GM12801 (cell line): ENCODE results near the gene BICRAL.

ENCODE experiments used
- CTCF ChIP-seq: IDR thresholded peaks from one replicate; pipeline ENCODE4 v1.5.1; 2011; ENCODE audit warnings: control low read depth; ENCODE audit not compliant: insufficient read length; ENCODE audit errors: extremely low read depth

BICRAL gene

GRCh38 chr6:42898891-42899361 is 117.1 kb downstream of the BICRAL start:
- no peak for TF ChIP-seq CTCF

GRCh38 chr6:42899871-42900270 is 118.0 kb downstream of the BICRAL start:
- no peak for TF ChIP-seq CTCF

- TF ChIP-seq CTCF, result no peak
Measured at GRCh38 chr6:42901538-42901957, 119.7 kb downstream of the BICRAL start.

GRCh38 chr6:42904467-42904866 is 122.6 kb downstream of the BICRAL start:
- no peak for TF ChIP-seq CTCF

GRCh38 chr6:42907336-42907735 is 125.5 kb downstream of the BICRAL start:
- no peak for TF ChIP-seq CTCF

GRCh38 chr6:42909835-42910234 is 128.0 kb downstream of the BICRAL start:
- no peak for TF ChIP-seq CTCF

GRCh38 chr6:42911171-42912021 is 129.5 kb downstream of the BICRAL start:
- no peak for TF ChIP-seq CTCF
